Measurements from ENCODE around the gene ZNF202.
"Not testable (repeated sequence)": the region's sequence is repeated elsewhere in the genome, so short reads cannot be mapped to it uniquely, and the experiment has no call there.

The ZNF202 gene

GRCh38 chr11:123742724-123743120 is 1.3 kb upstream of the ZNF202 start:
- H3K27ac ChIP-seq: no peak overlapping the region

DNA sequence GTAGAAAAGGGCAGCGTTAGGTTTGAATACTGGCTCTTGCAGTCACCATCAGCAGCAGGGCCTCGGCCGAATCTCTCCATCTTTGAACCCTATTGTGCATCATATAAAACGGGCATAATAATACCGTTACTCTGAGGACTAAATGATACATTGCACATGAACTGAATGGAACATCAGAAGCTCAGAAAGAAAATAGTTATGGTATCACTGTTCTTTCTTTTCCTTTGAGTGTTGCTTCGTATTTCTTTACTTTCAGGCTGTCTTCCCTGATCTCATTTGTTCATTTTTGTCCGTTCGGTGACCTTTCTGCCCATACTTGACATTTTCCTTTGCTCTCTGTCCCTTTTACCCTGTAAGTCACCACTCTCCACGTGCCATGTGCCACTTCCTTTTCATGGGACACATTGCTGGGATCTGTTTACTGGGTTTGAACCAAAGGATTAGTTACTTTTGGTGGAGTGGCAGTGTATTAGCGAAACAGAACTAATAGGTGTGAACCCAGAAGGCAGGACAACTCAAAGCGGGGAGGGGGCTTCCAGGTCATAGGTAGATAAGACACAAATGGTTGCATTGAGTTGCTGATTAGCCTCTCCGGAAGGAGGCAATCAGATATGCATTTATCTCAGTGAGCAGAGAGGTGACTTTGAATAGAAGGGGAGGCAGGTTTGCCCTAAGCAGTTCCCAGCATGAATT is 717 bp upstream of the ZNF202 start:
- Histone ChIP-seq H3K27ac (peak overlapping the region in 17 of 21 experiments; percentile 58 to 97 (median 88)), H3K4me3 (peak overlapping the region; percentile 54 to 98 (median 89))

More at GRCh38 chr11:123742724-123743120, 1.3 kb upstream of the ZNF202 start:
- no peak overlapping the region for H3K4me3 ChIP-seq

DNA sequence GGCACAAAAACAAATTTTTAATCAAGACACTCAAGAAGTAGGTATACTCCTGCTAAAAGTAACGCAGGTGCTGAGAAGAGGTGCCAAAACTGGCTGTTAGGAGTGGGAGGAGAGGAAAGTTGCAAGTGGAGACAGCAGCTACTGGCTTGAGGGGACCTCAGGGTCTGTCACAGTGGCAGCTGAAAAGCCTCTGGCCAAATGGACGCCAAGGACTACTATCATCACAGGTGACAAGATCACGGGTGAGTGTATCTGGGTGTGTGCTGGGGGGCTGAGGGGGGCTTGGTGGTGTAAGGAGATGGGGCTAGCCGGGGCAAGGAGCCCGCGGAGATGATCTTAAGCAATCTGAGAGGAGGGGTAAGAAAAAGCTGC is 687 bp downstream of the ZNF202 start:
- Histone ChIP-seq H3K4me3 (peak overlapping the region; percentile 54 to 98 (median 89)), H3K27ac (peak overlapping the region in 20 of 21 experiments; percentile 58 to 97 (median 89))

DNA sequence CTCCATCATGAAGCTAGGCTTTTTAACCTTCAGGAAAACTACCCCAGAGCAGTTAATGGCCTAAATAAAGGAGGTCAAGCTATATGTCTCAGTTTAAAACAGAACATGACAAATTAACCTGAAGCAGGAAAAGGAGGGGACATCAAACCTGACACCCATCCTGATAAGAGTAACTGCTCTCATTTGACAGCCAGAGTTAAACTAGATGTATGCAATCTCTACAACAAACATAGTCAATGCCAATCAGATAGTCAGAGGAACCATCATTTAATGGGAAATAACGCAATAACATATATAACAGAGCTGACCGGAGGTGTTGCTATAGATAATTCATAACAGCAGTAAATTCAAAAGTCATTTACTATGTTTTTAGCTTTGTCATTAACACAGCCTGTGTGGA is 3.1 kb downstream of the ZNF202 start:
- Histone ChIP-seq H3K27ac (no peak overlapping the region), H3K4me3 (no peak overlapping the region)

- Histone ChIP-seq H3K27ac (no peak overlapping the region), H3K4me3 (no peak overlapping the region)
These were observed 4.7 kb downstream of the ZNF202 start for GRCh38 chr11:123736769-123737168.

GRCh38 chr11:123729602-123730001 is 11.9 kb downstream of the ZNF202 start:
- no peak overlapping the region for H3K27ac ChIP-seq
- H3K4me3 ChIP-seq: no peak overlapping the region

GRCh38 chr11:123725995-123726655 is 15.3 kb downstream of the ZNF202 start:
- no peak overlapping the region for H3K4me3 ChIP-seq
- no peak overlapping the region for H3K27ac ChIP-seq

DNA sequence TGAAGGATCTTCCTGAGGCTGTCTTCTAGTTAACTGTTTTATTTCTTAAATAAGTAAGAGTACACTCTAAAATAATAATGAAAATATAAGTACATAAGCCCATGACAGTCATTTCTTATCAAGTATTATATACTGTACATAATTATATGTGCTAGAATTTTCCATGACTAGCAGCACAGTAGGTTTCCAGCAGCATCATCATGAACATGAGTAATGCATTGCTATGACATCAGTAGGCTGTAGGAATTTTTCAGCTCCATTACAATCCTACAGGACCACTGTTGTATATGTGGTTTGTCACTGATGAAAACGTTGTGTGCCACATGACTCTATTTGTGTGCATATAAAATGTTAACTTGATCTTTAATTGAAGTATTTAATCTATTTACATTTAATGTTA is 22.0 kb downstream of the ZNF202 start:
- Histone ChIP-seq H3K4me3 (no peak overlapping the region), H3K27ac (no peak overlapping the region)

GRCh38 chr11:123718469-123718868 is 23.0 kb downstream of the ZNF202 start:
- no peak overlapping the region for H3K4me3 ChIP-seq
- H3K27ac ChIP-seq: no peak overlapping the region

DNA sequence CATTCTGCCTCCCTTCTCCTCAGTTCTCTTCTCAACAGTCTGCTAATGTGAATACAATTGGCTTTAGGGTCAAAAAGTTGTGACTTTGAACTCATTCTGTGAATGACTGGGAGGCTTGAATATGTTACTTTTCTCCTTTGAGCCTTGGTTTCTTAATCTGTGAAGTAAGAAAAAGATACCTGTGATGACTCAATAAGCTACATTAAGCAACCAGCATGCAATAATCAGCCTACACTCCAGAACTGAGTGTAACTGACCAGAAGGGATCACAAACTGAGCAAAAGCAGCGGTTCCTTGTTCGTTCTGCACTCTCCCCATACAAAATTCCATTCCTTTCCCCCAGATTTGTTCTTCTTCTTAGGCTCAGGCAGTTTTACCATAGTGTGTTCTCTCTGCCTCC is 23.4 kb downstream of the ZNF202 start:
- H3K4me3 ChIP-seq: no peak overlapping the region

DNA sequence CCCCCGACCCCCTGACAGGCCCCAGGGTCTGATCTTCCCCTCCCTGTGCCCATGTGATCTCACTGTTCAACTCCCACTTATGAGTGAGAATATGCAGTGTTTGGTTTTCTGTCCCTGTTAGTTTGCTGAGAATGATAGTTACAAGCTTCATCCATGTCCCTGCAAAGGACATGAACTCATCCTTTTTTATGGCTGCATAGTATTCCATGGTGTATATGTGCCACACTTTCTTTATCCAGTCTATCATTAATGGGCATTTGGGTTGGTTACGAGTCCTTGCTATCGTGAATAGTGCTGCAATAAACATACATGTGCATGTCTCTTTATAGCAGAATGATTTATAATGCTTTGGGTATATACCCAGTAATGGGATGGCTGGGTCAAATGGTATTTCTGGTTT is 28.8 kb downstream of the ZNF202 start:
- H3K27ac ChIP-seq, H3K4me3 ChIP-seq: not testable (repeated sequence)

More for the DNA sequence above, 23.4 kb downstream of the ZNF202 start:
- H3K27ac ChIP-seq: no peak overlapping the region

- no peak overlapping the region for H3K4me3 ChIP-seq
- H3K27ac ChIP-seq: no peak overlapping the region
These were observed 33.8 kb downstream of the ZNF202 start for GRCh38 chr11:123707606-123708205.

DNA sequence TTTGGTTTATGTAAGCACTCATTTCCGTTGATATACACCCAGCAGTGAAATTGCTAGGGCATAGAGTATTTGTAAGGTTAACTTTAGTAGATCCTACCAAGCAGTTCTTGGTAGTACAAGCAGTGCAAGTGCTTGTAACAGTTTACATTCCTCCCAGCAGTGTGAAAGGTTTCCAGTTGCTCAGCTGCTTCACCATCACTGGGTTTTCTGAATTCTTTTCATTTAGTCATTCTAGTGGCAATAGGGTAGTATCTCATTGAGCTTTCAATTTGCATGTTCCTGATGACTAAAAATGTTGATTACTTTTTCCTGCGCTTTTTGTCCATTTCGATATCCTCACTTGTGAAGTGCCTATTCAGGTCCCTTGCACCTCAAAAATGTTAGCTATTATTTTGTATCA is 34.3 kb downstream of the ZNF202 start:
- H3K27ac ChIP-seq: no peak overlapping the region
- no peak overlapping the region for H3K4me3 ChIP-seq

GRCh38 chr11:123704341-123704740 is 37.1 kb downstream of the ZNF202 start:
- Histone ChIP-seq H3K4me3 (no peak overlapping the region), H3K27ac (no peak overlapping the region)

- Histone ChIP-seq H3K4me3 (no peak overlapping the region), H3K27ac (no peak overlapping the region)
These were observed 38.8 kb downstream of the ZNF202 start for GRCh38 chr11:123702696-123703095.

- Histone ChIP-seq H3K27ac (no peak overlapping the region), H3K4me3 (no peak overlapping the region)
These were observed 39.3 kb downstream of the ZNF202 start for GRCh38 chr11:123702139-123702538.

DNA sequence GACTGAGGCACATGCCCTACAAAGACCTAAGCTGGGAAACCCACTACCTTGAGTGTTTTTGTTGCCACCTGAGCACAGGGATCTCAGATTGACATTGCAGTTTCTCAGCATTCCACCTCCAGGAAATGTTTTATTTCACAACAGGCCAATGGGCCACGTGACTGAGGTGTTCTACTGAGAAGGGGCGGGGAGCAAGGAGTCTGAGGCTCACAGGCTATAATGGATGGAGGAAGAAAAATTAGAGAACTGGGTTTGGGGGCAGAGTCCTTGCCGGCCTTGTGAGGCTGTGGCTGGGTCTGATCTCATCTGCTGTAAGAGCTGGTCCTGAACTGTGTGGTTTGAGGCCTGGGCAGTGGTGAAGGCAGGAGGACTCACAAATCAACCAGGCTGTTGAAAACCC is 40.7 kb downstream of the ZNF202 start:
- no peak overlapping the region for H3K4me3 ChIP-seq
- no peak overlapping the region for H3K27ac ChIP-seq

- Histone ChIP-seq H3K4me3 (no peak overlapping the region), H3K27ac (no peak overlapping the region)
These were observed 42.8 kb downstream of the ZNF202 start for GRCh38 chr11:123698546-123699127.

GRCh38 chr11:123696183-123696582 is 45.3 kb downstream of the ZNF202 start:
- Histone ChIP-seq H3K4me3 (no peak overlapping the region), H3K27ac (no peak overlapping the region)

DNA sequence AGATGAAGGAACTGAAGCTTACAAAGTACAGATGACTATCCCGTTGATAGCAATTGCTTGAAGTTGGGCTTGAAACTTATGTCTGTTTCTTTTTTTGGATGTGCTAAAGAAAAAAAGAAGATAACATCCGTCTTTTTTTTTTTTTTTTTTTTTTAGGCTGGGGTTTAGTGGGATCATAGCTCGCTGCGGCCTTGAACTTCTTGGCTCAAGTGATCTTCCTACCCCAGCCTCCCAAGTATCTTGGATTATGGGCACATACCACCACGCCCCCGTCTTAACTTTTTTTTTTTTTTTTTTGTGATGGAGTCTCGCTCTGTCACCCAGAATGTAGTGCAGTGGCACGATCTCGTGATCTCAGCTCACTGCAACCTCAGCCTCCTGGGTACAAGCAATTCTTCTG is 46.2 kb downstream of the ZNF202 start:
- Histone ChIP-seq H3K4me3 (no peak overlapping the region), H3K27ac (no peak overlapping the region)

DNA sequence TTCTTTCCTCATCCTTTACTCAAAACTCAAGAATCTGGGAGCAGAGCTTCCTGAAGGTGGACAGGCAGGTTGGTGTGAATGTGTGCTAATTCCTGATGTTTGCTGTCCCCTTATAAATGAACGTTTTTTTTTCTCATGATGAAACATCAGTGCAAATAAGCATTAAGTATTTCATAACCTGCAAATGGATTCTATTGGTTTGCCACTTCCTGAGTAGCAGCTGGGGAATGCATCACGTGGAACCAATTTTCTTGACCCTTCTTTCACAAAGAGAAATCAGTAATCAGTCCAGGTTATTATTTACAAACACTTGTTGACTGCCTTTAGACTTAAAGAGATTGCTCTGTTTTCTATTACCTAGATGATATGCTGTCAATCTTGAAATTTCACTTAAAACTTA is 46.9 kb downstream of the ZNF202 start:
- Histone ChIP-seq H3K4me3 (no peak overlapping the region), H3K27ac (no peak overlapping the region)
